Spleen (tissue), 7 donors: ENCODE data around the gene WASF2.

Experiments used
- POLR2A ChIP-seq, 3 donors: fragments of 450-650 bp; IDR thresholded peaks; one replicate each; pipeline ENCODE4 v1.5.1; 2017; ENCODE audit warnings: antibody characterized with exemption in 3 of 3, mild to moderate bottlenecking in 1 of 3
- POLR2AphosphoS5 ChIP-seq, 3 donors: sonication (generic); formaldehyde crosslinking; IDR thresholded peaks; one replicate each; pipeline ENCODE4 v1.5.1; 2017; ENCODE audit warnings: antibody characterized with exemption in 3 of 3
- TF ChIP-seq, protein P1 (sequence below), 11 experiments: fragments of 200-600 bp in 7 of 11; fragments of 450-650 bp in 4 of 11; sonication (generic) in 4 of 11; IDR thresholded peaks in 8 of 11; conservative IDR thresholded peaks in 3 of 11; 1 replicate in 7 of 11; 2 replicates in 4 of 11; pipeline versions ENCODE4 v1.4.0 to v1.8.0; 2016 to 2021; ENCODE audit warnings: antibody characterized with exemption in 11 of 11, inconsistent platforms in 4 of 11, mild to moderate bottlenecking in 1 of 11
- donor health status: DM: no; HTN: no; CAD: no; lungs with moderate emphysema.
- donor health status: DM: no; HTN: no; CAD: no.
- donor health status: DM: no; HTN: no; CAD: no.

DNA sequence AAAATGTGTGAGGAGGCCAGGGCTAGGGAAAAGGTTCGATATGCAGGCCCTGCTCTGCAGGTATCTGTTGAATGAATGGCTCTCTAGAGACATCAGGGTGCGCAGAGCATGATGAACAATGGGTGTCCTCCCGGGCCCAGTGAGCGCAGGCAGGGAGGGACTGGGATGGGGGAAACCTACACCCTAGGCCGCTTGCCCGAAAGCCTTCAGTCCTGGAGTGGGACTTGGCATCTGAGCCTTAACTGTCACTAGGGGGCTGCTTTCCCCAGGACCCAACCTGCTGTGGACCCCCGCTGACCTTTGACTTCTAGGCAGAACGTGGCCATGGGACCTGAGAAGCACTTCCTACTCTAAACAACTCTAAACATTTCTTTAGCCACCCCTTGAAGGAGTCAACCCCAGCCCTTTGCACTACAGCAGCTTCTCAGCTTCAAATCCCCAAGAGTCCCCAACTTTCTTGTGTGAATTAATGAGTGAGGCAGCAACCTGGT is 122.8 kb downstream of the WASF2 start:
- TF ChIP-seq, protein P1, sequence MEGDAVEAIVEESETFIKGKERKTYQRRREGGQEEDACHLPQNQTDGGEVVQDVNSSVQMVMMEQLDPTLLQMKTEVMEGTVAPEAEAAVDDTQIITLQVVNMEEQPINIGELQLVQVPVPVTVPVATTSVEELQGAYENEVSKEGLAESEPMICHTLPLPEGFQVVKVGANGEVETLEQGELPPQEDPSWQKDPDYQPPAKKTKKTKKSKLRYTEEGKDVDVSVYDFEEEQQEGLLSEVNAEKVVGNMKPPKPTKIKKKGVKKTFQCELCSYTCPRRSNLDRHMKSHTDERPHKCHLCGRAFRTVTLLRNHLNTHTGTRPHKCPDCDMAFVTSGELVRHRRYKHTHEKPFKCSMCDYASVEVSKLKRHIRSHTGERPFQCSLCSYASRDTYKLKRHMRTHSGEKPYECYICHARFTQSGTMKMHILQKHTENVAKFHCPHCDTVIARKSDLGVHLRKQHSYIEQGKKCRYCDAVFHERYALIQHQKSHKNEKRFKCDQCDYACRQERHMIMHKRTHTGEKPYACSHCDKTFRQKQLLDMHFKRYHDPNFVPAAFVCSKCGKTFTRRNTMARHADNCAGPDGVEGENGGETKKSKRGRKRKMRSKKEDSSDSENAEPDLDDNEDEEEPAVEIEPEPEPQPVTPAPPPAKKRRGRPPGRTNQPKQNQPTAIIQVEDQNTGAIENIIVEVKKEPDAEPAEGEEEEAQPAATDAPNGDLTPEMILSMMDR (IDR thresholded peaks at IDR 0.05 in 8 of 11, conservative IDR thresholded peaks at IDR 0.05 in 3 of 11) = no peak
- TF ChIP-seq POLR2AphosphoS5 (IDR thresholded peaks at IDR 0.05) (no peak), POLR2A (IDR thresholded peaks at IDR 0.05) (no peak)
